ENCODE results near the gene SLAIN1. TPM values are rescaled to one million over a fixed set of nuclear protein-coding genes. Genes with fewer than 3 reads are reported as not detected.
A peak's percentile ranks its signal among the peaks of the same experiment; 100 is the strongest.

SLAIN1 gene
- total and polyA plus RNA-seq, 10 of the 15 experiments (the other 5 are each of a cell fraction or from before 2014, with no cell fraction given) = 11.9 to 140 (median 56.9) TPM

GRCh38 chr13:77719128-77719527 lies 21.6 kb downstream of the SLAIN1 start (continued):
- TF ChIP-seq, protein P1, sequence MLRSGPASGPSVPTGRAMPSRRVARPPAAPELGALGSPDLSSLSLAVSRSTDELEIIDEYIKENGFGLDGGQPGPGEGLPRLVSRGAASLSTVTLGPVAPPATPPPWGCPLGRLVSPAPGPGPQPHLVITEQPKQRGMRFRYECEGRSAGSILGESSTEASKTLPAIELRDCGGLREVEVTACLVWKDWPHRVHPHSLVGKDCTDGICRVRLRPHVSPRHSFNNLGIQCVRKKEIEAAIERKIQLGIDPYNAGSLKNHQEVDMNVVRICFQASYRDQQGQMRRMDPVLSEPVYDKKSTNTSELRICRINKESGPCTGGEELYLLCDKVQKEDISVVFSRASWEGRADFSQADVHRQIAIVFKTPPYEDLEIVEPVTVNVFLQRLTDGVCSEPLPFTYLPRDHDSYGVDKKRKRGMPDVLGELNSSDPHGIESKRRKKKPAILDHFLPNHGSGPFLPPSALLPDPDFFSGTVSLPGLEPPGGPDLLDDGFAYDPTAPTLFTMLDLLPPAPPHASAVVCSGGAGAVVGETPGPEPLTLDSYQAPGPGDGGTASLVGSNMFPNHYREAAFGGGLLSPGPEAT (IDR thresholded peaks at IDR 0.05; ENCODE audit: low read depth) = peak; percentile 33; the same call in 1 of the 2 replicates
- TF ChIP-seq EP300 (IDR thresholded peaks at IDR 0.05; ENCODE audit: borderline replicate concordance in 1 of 2, control insufficient read depth in 1 of 2, low read depth in 2 of 2, low read length in 2 of 2) = peak in 1 of 2 experiments; percentile 62; a peak in 2 of 4 replicates
- TF ChIP-seq POLR2AphosphoS5 (IDR thresholded peaks at IDR 0.05; ENCODE audit: low read length) = no peak
- TF ChIP-seq SIX5 (IDR thresholded peaks at IDR 0.05; ENCODE audit: low read depth, low read length, severe bottlenecking) = no peak
- no peak for TF ChIP-seq MYC (IDR thresholded peaks at IDR 0.05; ENCODE audit: insufficient read depth, insufficient read length, insufficient replicate concordance, low read length, severe bottlenecking)
- TF ChIP-seq, protein P2, sequence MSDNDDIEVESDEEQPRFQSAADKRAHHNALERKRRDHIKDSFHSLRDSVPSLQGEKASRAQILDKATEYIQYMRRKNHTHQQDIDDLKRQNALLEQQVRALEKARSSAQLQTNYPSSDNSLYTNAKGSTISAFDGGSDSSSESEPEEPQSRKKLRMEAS (IDR thresholded peaks at IDR 0.05; ENCODE audit: low read depth, low read length) = no peak
- TF ChIP-seq SMAD1 (IDR thresholded peaks at IDR 0.05; ENCODE audit: low read depth, partially characterized antibody) = no peak
- TF ChIP-seq HDAC2 (IDR thresholded peaks at IDR 0.05) = no peak
- TF ChIP-seq DPF2 (IDR thresholded peaks at IDR 0.05) = no peak
- no peak for TF ChIP-seq IKZF2 (IDR thresholded peaks at IDR 0.05)
- TF ChIP-seq ZNF274 (IDR thresholded peaks at IDR 0.05; ENCODE audit: insufficient read depth, insufficient read length) = no peak
- no peak for TF ChIP-seq HDGF (IDR thresholded peaks at IDR 0.05)
- no peak for TF ChIP-seq HCFC1 (IDR thresholded peaks at IDR 0.05; ENCODE audit: low read length)
- TF ChIP-seq BRCA1 (IDR thresholded peaks at IDR 0.05; ENCODE audit: low read depth, low read length) = no peak
- TF ChIP-seq SIN3A (IDR thresholded peaks at IDR 0.05; ENCODE audit: low read depth, low read length) = no peak
- no peak for TF ChIP-seq RELA (IDR thresholded peaks at IDR 0.05; ENCODE audit: borderline replicate concordance, partially characterized antibody)
- no peak for TF ChIP-seq TBL1XR1 (IDR thresholded peaks at IDR 0.05; ENCODE audit: low read depth, low read length)
- TF ChIP-seq, protein P3, sequence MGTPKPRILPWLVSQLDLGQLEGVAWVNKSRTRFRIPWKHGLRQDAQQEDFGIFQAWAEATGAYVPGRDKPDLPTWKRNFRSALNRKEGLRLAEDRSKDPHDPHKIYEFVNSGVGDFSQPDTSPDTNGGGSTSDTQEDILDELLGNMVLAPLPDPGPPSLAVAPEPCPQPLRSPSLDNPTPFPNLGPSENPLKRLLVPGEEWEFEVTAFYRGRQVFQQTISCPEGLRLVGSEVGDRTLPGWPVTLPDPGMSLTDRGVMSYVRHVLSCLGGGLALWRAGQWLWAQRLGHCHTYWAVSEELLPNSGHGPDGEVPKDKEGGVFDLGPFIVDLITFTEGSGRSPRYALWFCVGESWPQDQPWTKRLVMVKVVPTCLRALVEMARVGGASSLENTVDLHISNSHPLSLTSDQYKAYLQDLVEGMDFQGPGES (IDR thresholded peaks at IDR 0.05) = no peak
- TF ChIP-seq NR2C1 (IDR thresholded peaks at IDR 0.05) = no peak
- TF ChIP-seq CEBPZ (IDR thresholded peaks at IDR 0.05; ENCODE audit: low read depth, low read length) = no peak
- TF ChIP-seq SUZ12 (IDR thresholded peaks at IDR 0.05; ENCODE audit: unreplicated experiment) = no peak
- no peak for TF ChIP-seq KDM1A (IDR thresholded peaks at IDR 0.05; ENCODE audit: borderline replicate concordance)
- no peak for TF ChIP-seq SRF (IDR thresholded peaks at IDR 0.05; ENCODE audit: low read depth in 2 of 2, low read length in 2 of 2)
- TF ChIP-seq, protein P4, sequence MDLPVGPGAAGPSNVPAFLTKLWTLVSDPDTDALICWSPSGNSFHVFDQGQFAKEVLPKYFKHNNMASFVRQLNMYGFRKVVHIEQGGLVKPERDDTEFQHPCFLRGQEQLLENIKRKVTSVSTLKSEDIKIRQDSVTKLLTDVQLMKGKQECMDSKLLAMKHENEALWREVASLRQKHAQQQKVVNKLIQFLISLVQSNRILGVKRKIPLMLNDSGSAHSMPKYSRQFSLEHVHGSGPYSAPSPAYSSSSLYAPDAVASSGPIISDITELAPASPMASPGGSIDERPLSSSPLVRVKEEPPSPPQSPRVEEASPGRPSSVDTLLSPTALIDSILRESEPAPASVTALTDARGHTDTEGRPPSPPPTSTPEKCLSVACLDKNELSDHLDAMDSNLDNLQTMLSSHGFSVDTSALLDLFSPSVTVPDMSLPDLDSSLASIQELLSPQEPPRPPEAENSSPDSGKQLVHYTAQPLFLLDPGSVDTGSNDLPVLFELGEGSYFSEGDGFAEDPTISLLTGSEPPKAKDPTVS (IDR thresholded peaks at IDR 0.05; ENCODE audit: low read depth, low read length) = no peak
- no peak for TF ChIP-seq NBN (IDR thresholded peaks at IDR 0.05)

Data from GM12878 (cell line).